ENCODE results near the gene RPUSD1. TPM values are rescaled to one million over a fixed set of nuclear protein-coding genes. Genes with fewer than 3 reads are reported as not detected.

The RPUSD1 gene
- total and polyA plus RNA-seq, 2 donors (not counting 3 experiments of a cell fraction or from before 2014, with no cell fraction given), result 46.2 to 55.8 TPM

DNA sequence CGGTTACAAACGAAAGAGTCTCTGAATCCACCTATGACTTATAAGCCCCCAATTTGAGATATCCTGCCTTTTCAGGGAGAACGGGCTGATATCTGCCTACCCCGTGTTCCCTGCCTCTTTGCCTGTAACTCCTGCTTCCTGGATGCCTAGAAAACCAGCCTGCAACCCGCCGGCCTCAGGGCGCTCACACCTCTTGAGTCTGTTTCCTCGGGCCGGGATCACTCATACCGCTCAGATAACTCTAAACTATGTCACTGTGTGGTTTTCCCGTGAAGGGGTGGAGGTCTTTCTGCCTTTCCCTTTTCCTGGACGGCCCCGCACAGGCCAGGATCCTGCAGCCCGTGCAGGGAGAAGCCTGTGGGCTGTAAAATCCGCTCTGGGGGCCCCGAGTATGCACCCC is 10.4 kb downstream of the RPUSD1 start:
- H4K20me1 ChIP-seq (replicated peaks; ENCODE audit: control insufficient read depth, extremely low read depth, insufficient read depth, low read length), result no peaks in the 10 kb centered on the region
- no TSS peak for BruUV-seq (replicated peaks)
- H3K27me3 ChIP-seq (ENCODE audit: control insufficient read depth in 2 of 2, insufficient read depth in 2 of 2, low read length in 2 of 2), result no peaks in the 10 kb centered on the region
- dilution Hi-C loops (cut with MboI; ENCODE audit: extremely low pct_ligation_motif_present, low sequenced_read_pairs), result no loop called here
- no peak for DNase-seq (ENCODE audit: low read depth, low spot score)
- no peak overlapping the region for H3K9ac ChIP-seq (replicated peaks; ENCODE audit: extremely low read depth, insufficient read depth, low read length)
- H2AFZ ChIP-seq (ENCODE audit: low read depth, low read length), result no peak overlapping the region
- H3K36me3 ChIP-seq (ENCODE audit: control insufficient read depth in 2 of 2, extremely low read depth in 1 of 2, insufficient read depth in 2 of 2, low read length in 2 of 2), result no peaks in the 10 kb centered on the region
- TF ChIP-seq FOS (IDR thresholded peaks at IDR 0.05; ENCODE audit: borderline replicate concordance, insufficient read depth, low read length), result no peak
- no peak for TF ChIP-seq EZH2 (IDR thresholded peaks at IDR 0.05; ENCODE audit: borderline replicate concordance, low read depth, low read length, severe bottlenecking)
- no peak for TF ChIP-seq POLR2A (IDR thresholded peaks at IDR 0.05; ENCODE audit: low read depth, low read length)
- TF ChIP-seq, protein P1, sequence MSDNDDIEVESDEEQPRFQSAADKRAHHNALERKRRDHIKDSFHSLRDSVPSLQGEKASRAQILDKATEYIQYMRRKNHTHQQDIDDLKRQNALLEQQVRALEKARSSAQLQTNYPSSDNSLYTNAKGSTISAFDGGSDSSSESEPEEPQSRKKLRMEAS (IDR thresholded peaks at IDR 0.05; ENCODE audit: insufficient read depth, insufficient read length), result no peak
- TF ChIP-seq, protein P2, sequence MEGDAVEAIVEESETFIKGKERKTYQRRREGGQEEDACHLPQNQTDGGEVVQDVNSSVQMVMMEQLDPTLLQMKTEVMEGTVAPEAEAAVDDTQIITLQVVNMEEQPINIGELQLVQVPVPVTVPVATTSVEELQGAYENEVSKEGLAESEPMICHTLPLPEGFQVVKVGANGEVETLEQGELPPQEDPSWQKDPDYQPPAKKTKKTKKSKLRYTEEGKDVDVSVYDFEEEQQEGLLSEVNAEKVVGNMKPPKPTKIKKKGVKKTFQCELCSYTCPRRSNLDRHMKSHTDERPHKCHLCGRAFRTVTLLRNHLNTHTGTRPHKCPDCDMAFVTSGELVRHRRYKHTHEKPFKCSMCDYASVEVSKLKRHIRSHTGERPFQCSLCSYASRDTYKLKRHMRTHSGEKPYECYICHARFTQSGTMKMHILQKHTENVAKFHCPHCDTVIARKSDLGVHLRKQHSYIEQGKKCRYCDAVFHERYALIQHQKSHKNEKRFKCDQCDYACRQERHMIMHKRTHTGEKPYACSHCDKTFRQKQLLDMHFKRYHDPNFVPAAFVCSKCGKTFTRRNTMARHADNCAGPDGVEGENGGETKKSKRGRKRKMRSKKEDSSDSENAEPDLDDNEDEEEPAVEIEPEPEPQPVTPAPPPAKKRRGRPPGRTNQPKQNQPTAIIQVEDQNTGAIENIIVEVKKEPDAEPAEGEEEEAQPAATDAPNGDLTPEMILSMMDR (IDR thresholded peaks at IDR 0.05; ENCODE audit: extremely low read depth in 1 of 2, insufficient read depth in 1 of 2, low read depth in 1 of 2, low read length in 2 of 2), result no peak
- no peak for TF ChIP-seq POLR2AphosphoS5 (IDR thresholded peaks at IDR 0.05; ENCODE audit: insufficient read depth, low read depth, low read length)
- TF ChIP-seq JUN (IDR thresholded peaks at IDR 0.05; ENCODE audit: borderline replicate concordance, insufficient read depth, insufficient read length, low read depth), result no peak
- TF ChIP-seq GATA2 (IDR thresholded peaks at IDR 0.05; ENCODE audit: insufficient read depth, insufficient read length, low read depth, low read length), result no peak
- TF ChIP-seq MYC (IDR thresholded peaks at IDR 0.05; ENCODE audit: low read depth, low read length), result no peak
- intact Hi-C loops (cut with micrococcal nuclease), result no loop called here
- no peak overlapping the region for H3K4me3 ChIP-seq (replicated peaks in 1 of 3; ENCODE audit: insufficient read depth in 1 of 3, low read depth in 1 of 3, low read length in 3 of 3)
- no peak for FAIRE-seq
- H3K9me1 ChIP-seq (replicated peaks; ENCODE audit: control insufficient read depth, extremely low read depth, insufficient read depth, low read length), result no peaks in the 10 kb centered on the region
- POLR2A ChIA-PET, result no interaction called here
- H3K4me2 ChIP-seq (ENCODE audit: insufficient read depth, low read length), result no peak overlapping the region
- CTCF ChIA-PET, result no interaction called here
- no peaks in the 10 kb centered on the region for H3K9me3 ChIP-seq (replicated peaks; ENCODE audit: control insufficient read depth, insufficient read depth, low read length)
- no peaks in the 10 kb centered on the region for H3K79me2 ChIP-seq (ENCODE audit: control insufficient read depth, insufficient read depth, low read length)
- no peaks in the 10 kb centered on the region for H3K4me1 ChIP-seq (ENCODE audit: control insufficient read depth, extremely low read depth, insufficient read depth, low read length)
- H3K27ac ChIP-seq (ENCODE audit: insufficient read depth, low read depth, low read length), result no peak overlapping the region
